H1 (cell line): Measurements from ENCODE around the gene CCDC180.

Experiments
- BRCA1 ChIP-seq: IDR thresholded peaks from 2 replicates; pipeline ENCODE4 v1.6.1; 2012; ENCODE audit warnings: low read depth, low read length, improper control_type of control experiment
- CBX8 ChIP-seq: fragments of 300-800, 300-1000 bp; sonication (generic); IDR thresholded peaks from 2 replicates; pipeline ENCODE4 v1.7.1; 2016; ENCODE audit warnings: low read depth, low read length, borderline replicate concordance
- CHD2 ChIP-seq: IDR thresholded peaks from 2 replicates; pipeline ENCODE4 v1.6.1; 2012; ENCODE audit warnings: low read length, improper control_type of control experiment
- CTCF ChIP-seq, 3 experiments: IDR thresholded peaks; 1 replicate in 2 of 3; 2 replicates in 1 of 3; pipeline versions ENCODE4 v1.5.1 to v1.6.1; 2011; ENCODE audit warnings: low read length in 3 of 3, mild to moderate bottlenecking in 3 of 3, inconsistent platforms in 2 of 3, low read depth in 1 of 3, moderate library complexity in 1 of 3; ENCODE audit not compliant: insufficient read depth in 1 of 3; ENCODE audit errors: control extremely low read depth in 1 of 3
- EP300 ChIP-seq, 2 experiments: IDR thresholded peaks; 1 replicate in 1 of 2; 2 replicates in 1 of 2; pipeline ENCODE4 v1.6.1; 2011 to 2012; ENCODE audit warnings: low read depth in 2 of 2, low read length in 2 of 2, mild to moderate bottlenecking in 2 of 2, borderline replicate concordance in 1 of 2, inconsistent platforms in 1 of 2, moderate library complexity in 1 of 2
- HDAC2 ChIP-seq, 2 experiments: fragments of 300-600 bp in 1 of 2; sonication (generic) in 1 of 2; IDR thresholded peaks; 2 replicates each; pipeline ENCODE4 v1.6.1; 2011 to 2012; ENCODE audit warnings: low read depth in 2 of 2, low read length in 2 of 2, mild to moderate bottlenecking in 2 of 2, moderate library complexity in 2 of 2, borderline replicate concordance in 1 of 2, inconsistent platforms in 1 of 2
- JUND ChIP-seq: IDR thresholded peaks from 2 replicates; pipeline ENCODE4 v1.6.1; 2011; ENCODE audit warnings: mild to moderate bottlenecking, improper control_type of control experiment, low read length
- MAFK ChIP-seq: IDR thresholded peaks from 2 replicates; pipeline ENCODE4 v1.6.1; 2012; ENCODE audit warnings: low read depth, mild to moderate bottlenecking, improper control_type of control experiment, low read length
- POLR2A ChIP-seq, 2 experiments: IDR thresholded peaks; 1 replicate in 1 of 2; 2 replicates in 1 of 2; pipeline ENCODE4 v1.6.1; 2011; ENCODE audit warnings: low read depth in 2 of 2, low read length in 2 of 2, mild to moderate bottlenecking in 2 of 2; ENCODE audit errors: control extremely low read depth in 1 of 2
- POLR2AphosphoS5 ChIP-seq: IDR thresholded peaks from 2 replicates; pipeline ENCODE4 v1.6.1; 2011; ENCODE audit warnings: low read depth, low read length
- SP2 ChIP-seq: IDR thresholded peaks from 2 replicates; pipeline ENCODE4 v1.6.1; 2012; ENCODE audit warnings: mild to moderate bottlenecking, low read length, inconsistent platforms
- USF2 ChIP-seq: IDR thresholded peaks from 2 replicates; pipeline ENCODE4 v1.6.1; 2011; ENCODE audit warnings: low read length, improper control_type of control experiment
- TF ChIP-seq, protein P1 (sequence below): IDR thresholded peaks from 2 replicates; pipeline ENCODE4 v1.6.1; 2011; ENCODE audit warnings: low read depth, mild to moderate bottlenecking, low read length; ENCODE audit not compliant: insufficient read depth
- TF ChIP-seq, protein P2 (sequence below): IDR thresholded peaks from 2 replicates; pipeline ENCODE4 v1.6.1; 2012; ENCODE audit warnings: low read length, inconsistent platforms

GRCh38 chr9:97304586-97304985, 2.9 kb upstream of the CCDC180 start:
- no peak for TF ChIP-seq POLR2A (IDR thresholded peaks at IDR 0.05; ENCODE audit: control extremely low read depth in 1 of 2, low read depth in 2 of 2, low read length in 2 of 2)
- no peak for TF ChIP-seq MAFK
- no peak for TF ChIP-seq CBX8
- no peak for TF ChIP-seq EP300 (IDR thresholded peaks at IDR 0.05; ENCODE audit: borderline replicate concordance in 1 of 2, low read depth in 2 of 2, low read length in 2 of 2)
- no peak for TF ChIP-seq CTCF (IDR thresholded peaks at IDR 0.05; ENCODE audit: control extremely low read depth in 1 of 3, insufficient read depth in 1 of 3, low read depth in 1 of 3, low read length in 3 of 3)
- TF ChIP-seq POLR2AphosphoS5, result no peak
- TF ChIP-seq CHD2, result no peak
- TF ChIP-seq, protein P1, sequence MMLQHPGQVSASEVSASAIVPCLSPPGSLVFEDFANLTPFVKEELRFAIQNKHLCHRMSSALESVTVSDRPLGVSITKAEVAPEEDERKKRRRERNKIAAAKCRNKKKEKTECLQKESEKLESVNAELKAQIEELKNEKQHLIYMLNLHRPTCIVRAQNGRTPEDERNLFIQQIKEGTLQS, result no peak
- TF ChIP-seq JUND, result no peak
- no peak for TF ChIP-seq BRCA1
- no peak for TF ChIP-seq HDAC2 (IDR thresholded peaks at IDR 0.05; ENCODE audit: borderline replicate concordance in 1 of 2, low read depth in 2 of 2, low read length in 2 of 2)
- TF ChIP-seq SP2, result no peak
- TF ChIP-seq USF2, result no peak
- TF ChIP-seq, protein P2, sequence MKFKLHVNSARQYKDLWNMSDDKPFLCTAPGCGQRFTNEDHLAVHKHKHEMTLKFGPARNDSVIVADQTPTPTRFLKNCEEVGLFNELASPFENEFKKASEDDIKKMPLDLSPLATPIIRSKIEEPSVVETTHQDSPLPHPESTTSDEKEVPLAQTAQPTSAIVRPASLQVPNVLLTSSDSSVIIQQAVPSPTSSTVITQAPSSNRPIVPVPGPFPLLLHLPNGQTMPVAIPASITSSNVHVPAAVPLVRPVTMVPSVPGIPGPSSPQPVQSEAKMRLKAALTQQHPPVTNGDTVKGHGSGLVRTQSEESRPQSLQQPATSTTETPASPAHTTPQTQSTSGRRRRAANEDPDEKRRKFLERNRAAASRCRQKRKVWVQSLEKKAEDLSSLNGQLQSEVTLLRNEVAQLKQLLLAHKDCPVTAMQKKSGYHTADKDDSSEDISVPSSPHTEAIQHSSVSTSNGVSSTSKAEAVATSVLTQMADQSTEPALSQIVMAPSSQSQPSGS, result no peak
